ENCODE data around the gene CADPS2.

GRCh38 chr7:122412441-122412840, 473.8 kb downstream of the CADPS2 start:
- TF ChIP-seq POLR2A (IDR thresholded peaks at IDR 0.05) = no peak
- no peak for TF ChIP-seq CTCF (IDR thresholded peaks at IDR 0.05)
- no peak for TF ChIP-seq POLR2AphosphoS5 (IDR thresholded peaks at IDR 0.05)
